HCT116 (cell line): Measurements from ENCODE around the gene SDF2L1. TPM values are rescaled to one million over a fixed set of nuclear protein-coding genes. Genes with fewer than 3 reads are reported as not detected.

ENCODE experiments used
- ATAC-seq: fragments of 200-7000 bp; cut with Tn5 transposase; 2 replicates; pipeline ENCODE4 v1.9.1; 2020; ENCODE audit warnings: mild to moderate bottlenecking, moderate library complexity
- BruUV-seq: library from RNA; stranded (reverse); fragments of 400-500 nt; replicated peaks from 2 replicates; lab custom pipeline; 2021; lab: Mats Ljungman, UMichigan
- CTCF ChIA-PET: fragments of 300-600 bp; sonication (Branson Sonifier 250); formaldehyde crosslinking; loops from one replicate; lab custom pipeline; 2021; ENCODE audit warnings: antibody characterized with exemption; lab: Charles Lee
- POLR2A ChIA-PET: fragments of 300-600, 350-600 bp; sonication (Branson Sonifier 250); formaldehyde crosslinking; loops from one replicate; lab custom pipeline; 2021; ENCODE audit warnings: antibody characterized with exemption; lab: Charles Lee
- RAD21 ChIA-PET, 2 experiments: fragments of 300-600 bp; sonication (Branson Sonifier 250); formaldehyde crosslinking; loops; one replicate each; lab custom pipeline; 2023; ENCODE audit warnings: low total read pairs in 2 of 2; ENCODE audit not compliant: uncharacterized antibody in 2 of 2, unreplicated experiment in 2 of 2, low non-redundant PET in 1 of 2; lab: Charles Lee
- DNase-seq: peaks from one replicate; pipeline ENCODE4 v3.0.0-alpha.2; 2010; ENCODE audit warnings: low read depth, low spot score
- H2AFZ ChIP-seq: fragments of 200-600 bp; shearing (Covaris generic), sonication (generic); 2 replicates; pipeline ENCODE4 v1.6.1; 2017; ENCODE audit warnings: low read depth, mixed run types, mixed read lengths, antibody characterized with exemption, low read length; ENCODE audit not compliant: poor library complexity, severe bottlenecking
- H3K27ac ChIP-seq: 2 replicates; pipeline ENCODE4 v1.5.1; 2012; ENCODE audit warnings: low read depth, low read length
- H3K27me3 ChIP-seq: fragments of 200-600 bp; sonication (generic); 2 replicates; pipeline ENCODE4 v1.6.1; 2016; ENCODE audit warnings: mixed run types, low read length, mixed read lengths; ENCODE audit not compliant: insufficient read depth
- H3K36me3 ChIP-seq, 2 experiments: fragments of 200-500 bp in 1 of 2; fragments of 200-600 bp in 1 of 2; sonication (Bioruptor generic) in 1 of 2; sonication (generic) in 1 of 2; 2 replicates each; pipeline versions ENCODE4 v1.5.1 to v1.6.1; 2014 to 2016; ENCODE audit warnings: low read length in 2 of 2, inconsistent platforms in 1 of 2, mixed read lengths in 1 of 2, mixed run types in 1 of 2; ENCODE audit not compliant: insufficient read depth in 2 of 2, control insufficient read depth in 1 of 2
- H3K4me1 ChIP-seq, 2 experiments: fragments of 200-600 bp in 1 of 2; sonication (generic) in 1 of 2; 2 replicates each; pipeline versions ENCODE4 v1.5.1 to v1.6.1; 2012 to 2017; ENCODE audit warnings: low read length in 2 of 2, inconsistent platforms in 1 of 2, mild to moderate bottlenecking in 1 of 2, mixed read lengths in 1 of 2, mixed run types in 1 of 2, moderate library complexity in 1 of 2; ENCODE audit not compliant: insufficient read depth in 2 of 2, control insufficient read depth in 1 of 2
- H3K4me2 ChIP-seq: fragments of 200-600 bp; sonication (generic); 2 replicates; pipeline ENCODE4 v1.6.1; 2017; ENCODE audit warnings: mixed run types, low read length, mixed read lengths
- H3K4me3 ChIP-seq, 2 experiments: fragments of 200-600 bp in 1 of 2; sonication (generic) in 1 of 2; replicated peaks in 1 of 2; 2 replicates each; pipeline ENCODE4 v1.5.1; 2011 to 2016; ENCODE audit warnings: low read length in 2 of 2, control low read depth in 1 of 2, low read depth in 1 of 2, mild to moderate bottlenecking in 1 of 2, mixed read lengths in 1 of 2, mixed run types in 1 of 2
- H3K79me2 ChIP-seq: fragments of 200-600 bp; sonication (generic); 2 replicates; pipeline ENCODE4 v1.6.1; 2017; ENCODE audit warnings: mild to moderate bottlenecking, mixed run types, low read length, moderate library complexity, mixed read lengths; ENCODE audit not compliant: insufficient read depth
- H3K9ac ChIP-seq: fragments of 200-600 bp; sonication (generic); 2 replicates; pipeline ENCODE4 v1.6.1; 2016; ENCODE audit warnings: low read length, mixed read lengths
- H3K9me2 ChIP-seq: fragments of 200-600 bp; sonication (generic), shearing (Covaris generic); 2 replicates; pipeline ENCODE4 v1.6.1; 2017; ENCODE audit warnings: mixed run types, mild to moderate bottlenecking, moderate library complexity; ENCODE audit not compliant: insufficient read depth
- H3K9me3 ChIP-seq, 2 experiments: fragments of 200-500 bp in 1 of 2; fragments of 200-600 bp in 1 of 2; sonication (Bioruptor generic) in 1 of 2; sonication (generic) in 1 of 2; 2 replicates each; pipeline ENCODE4 v1.6.1; 2014 to 2017; ENCODE audit warnings: low read length in 2 of 2, mixed read lengths in 2 of 2, inconsistent platforms in 1 of 2, low read depth in 1 of 2, mild to moderate bottlenecking in 1 of 2, mixed run types in 1 of 2, moderate library complexity in 1 of 2; ENCODE audit not compliant: control insufficient read depth in 1 of 2, insufficient read depth in 1 of 2
- H4K20me1 ChIP-seq: fragments of 200-600 bp; sonication (generic), shearing (Covaris generic); 2 replicates; pipeline ENCODE4 v1.6.1; 2017; ENCODE audit warnings: mixed run types, mild to moderate bottlenecking, moderate library complexity; ENCODE audit not compliant: insufficient read depth
- CBX3 ChIP-seq: IDR thresholded peaks from 2 replicates; pipeline ENCODE4 v1.6.1; 2012; ENCODE audit warnings: low read depth
- CTCF ChIP-seq, 3 experiments: fragments of 200-600 bp in 1 of 3; sonication (generic) in 1 of 3; IDR thresholded peaks in 2 of 3; conservative IDR thresholded peaks in 1 of 3; 2 replicates each; pipeline ENCODE4 v1.5.1; 2012 to 2017; ENCODE audit warnings: low read depth in 2 of 3, low read length in 2 of 3, antibody characterized with exemption in 1 of 3, borderline replicate concordance in 1 of 3, control low read depth in 1 of 3, mild to moderate bottlenecking in 1 of 3, mixed read lengths in 1 of 3, mixed run types in 1 of 3, moderate library complexity in 1 of 3; ENCODE audit not compliant: insufficient read depth in 1 of 3
- EGR1 ChIP-seq: IDR thresholded peaks from 2 replicates; pipeline ENCODE4 v1.6.1; 2012; ENCODE audit warnings: low read depth
- EZH2 ChIP-seq: fragments of 200-600 bp; sonication (generic); IDR thresholded peaks from 2 replicates; pipeline ENCODE4 v1.6.1; 2017; ENCODE audit warnings: antibody characterized with exemption, mixed run types
- EZH2phosphoT487 ChIP-seq: fragments of 200-600 bp; IDR thresholded peaks from 2 replicates; pipeline ENCODE4 v1.6.1; 2018; ENCODE audit warnings: antibody characterized with exemption, borderline replicate concordance
- FOSL1 ChIP-seq: IDR thresholded peaks from 2 replicates; pipeline ENCODE4 v1.6.1; 2012; ENCODE audit warnings: low read depth
- MAX ChIP-seq: IDR thresholded peaks from 2 replicates; pipeline ENCODE4 v1.6.1; 2012
- RAD21 ChIP-seq: IDR thresholded peaks from 2 replicates; pipeline ENCODE4 v1.6.1; 2012; ENCODE audit warnings: low read depth, mild to moderate bottlenecking
- SIN3A ChIP-seq: IDR thresholded peaks from 2 replicates; pipeline ENCODE4 v1.6.1; 2012; ENCODE audit warnings: low read depth
- SP1 ChIP-seq: IDR thresholded peaks from 2 replicates; pipeline ENCODE4 v1.6.1; 2012; ENCODE audit warnings: low read depth
- SRF ChIP-seq: IDR thresholded peaks from 2 replicates; pipeline ENCODE4 v1.6.1; 2012; ENCODE audit warnings: low read depth
- YY1 ChIP-seq: IDR thresholded peaks from 2 replicates; pipeline ENCODE4 v1.6.1; 2011; ENCODE audit warnings: low read length, low read depth, moderate library complexity, mild to moderate bottlenecking; ENCODE audit not compliant: insufficient replicate concordance; ENCODE audit errors: extremely low read depth
- ZFX ChIP-seq: fragments of 450-650 bp; IDR thresholded peaks from 2 replicates; pipeline ENCODE4 v1.6.1; 2017
- ZNF274 ChIP-seq: fragments of 200-500 bp; sonication (Bioruptor generic); IDR thresholded peaks from 2 replicates; pipeline ENCODE4 v1.6.1; 2014; ENCODE audit warnings: mild to moderate bottlenecking, low read depth, low read length, inconsistent platforms
- intact Hi-C: fragments of 100-400 bp; cut with micrococcal nuclease; formaldehyde crosslinking; loops from 2 replicates; pipeline ENCODE4 v1.10.0; 2022
- total RNA-seq: library from RNA; stranded (reverse); gene quantifications from one replicate; pipeline ENCODE4 v1.2.1, GENCODE V29; 2021; ENCODE audit not compliant: unreplicated experiment
- TF ChIP-seq, protein P1 (sequence below): IDR thresholded peaks from 2 replicates; pipeline ENCODE4 v1.6.1; 2011; ENCODE audit warnings: mild to moderate bottlenecking, low read length, moderate library complexity; ENCODE audit not compliant: insufficient replicate concordance; ENCODE audit errors: extremely low read depth
- TF ChIP-seq, protein P2 (sequence below): IDR thresholded peaks from 2 replicates; pipeline ENCODE4 v1.6.1; 2012; ENCODE audit warnings: low read depth

SDF2L1 gene
- total RNA-seq, 1 experiment from 2014 or later, result 86.2 TPM

GRCh38 chr22:21621025-21621424 is 21.1 kb upstream of the SDF2L1 start:
- POLR2A ChIA-PET, result interaction anchor here (0.5 kb wide), 1 partner anchor 21 kb away, joined by 3 read pairs; the partner anchor contains the start of gene SDF2L1
- peaks cover 0 to 5% of the 10 kb centered on the region in 2 experiments; a peak in 1 of 4 replicates for H3K4me1 ChIP-seq
- peaks cover under 1% of the 10 kb centered on the region; the same call in 1 of the 2 replicates for H4K20me1 ChIP-seq
- ATAC-seq (no peak), DNase-seq (no peak)
- RAD21 ChIA-PET, result no interaction called here
- CTCF ChIA-PET, result no interaction called here
- H3K9ac ChIP-seq, result no peak overlapping the region
- H3K9me2 ChIP-seq, result no peaks in the 10 kb centered on the region
- intact Hi-C loops, result no loop called here
- no peaks in the 10 kb centered on the region for H3K9me3 ChIP-seq
- peaks cover 0 to 14% of the 10 kb centered on the region in 2 experiments; a peak in 1 of 4 replicates for H3K36me3 ChIP-seq
- H3K4me2 ChIP-seq, result no peak overlapping the region
- no peak overlapping the region for H2AFZ ChIP-seq
- BruUV-seq, result no TSS peak
- H3K4me3 ChIP-seq, result no peak overlapping the region
- TF ChIP-seq ZFX (no peak), EGR1 (no peak), SRF (no peak), CBX3 (no peak), MAX (no peak), EZH2 (no peak), RAD21 (no peak), SP1 (no peak), SIN3A (no peak), ZNF274 (no peak), EZH2phosphoT487 (no peak), CTCF (IDR thresholded peaks at IDR 0.05 in 2 of 3, conservative IDR thresholded peaks at IDR 0.05 in 1 of 3; ENCODE audit: borderline replicate concordance in 1 of 3, insufficient read depth in 1 of 3, low read depth in 2 of 3, low read length in 2 of 3) (no peak), YY1 (no peak), FOSL1 (no peak)
- TF ChIP-seq, protein P1, sequence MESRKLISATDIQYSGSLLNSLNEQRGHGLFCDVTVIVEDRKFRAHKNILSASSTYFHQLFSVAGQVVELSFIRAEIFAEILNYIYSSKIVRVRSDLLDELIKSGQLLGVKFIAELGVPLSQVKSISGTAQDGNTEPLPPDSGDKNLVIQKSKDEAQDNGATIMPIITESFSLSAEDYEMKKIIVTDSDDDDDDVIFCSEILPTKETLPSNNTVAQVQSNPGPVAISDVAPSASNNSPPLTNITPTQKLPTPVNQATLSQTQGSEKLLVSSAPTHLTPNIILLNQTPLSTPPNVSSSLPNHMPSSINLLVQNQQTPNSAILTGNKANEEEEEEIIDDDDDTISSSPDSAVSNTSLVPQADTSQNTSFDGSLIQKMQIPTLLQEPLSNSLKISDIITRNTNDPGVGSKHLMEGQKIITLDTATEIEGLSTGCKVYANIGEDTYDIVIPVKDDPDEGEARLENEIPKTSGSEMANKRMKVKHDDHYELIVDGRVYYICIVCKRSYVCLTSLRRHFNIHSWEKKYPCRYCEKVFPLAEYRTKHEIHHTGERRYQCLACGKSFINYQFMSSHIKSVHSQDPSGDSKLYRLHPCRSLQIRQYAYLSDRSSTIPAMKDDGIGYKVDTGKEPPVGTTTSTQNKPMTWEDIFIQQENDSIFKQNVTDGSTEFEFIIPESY, result no peak
- TF ChIP-seq, protein P2, sequence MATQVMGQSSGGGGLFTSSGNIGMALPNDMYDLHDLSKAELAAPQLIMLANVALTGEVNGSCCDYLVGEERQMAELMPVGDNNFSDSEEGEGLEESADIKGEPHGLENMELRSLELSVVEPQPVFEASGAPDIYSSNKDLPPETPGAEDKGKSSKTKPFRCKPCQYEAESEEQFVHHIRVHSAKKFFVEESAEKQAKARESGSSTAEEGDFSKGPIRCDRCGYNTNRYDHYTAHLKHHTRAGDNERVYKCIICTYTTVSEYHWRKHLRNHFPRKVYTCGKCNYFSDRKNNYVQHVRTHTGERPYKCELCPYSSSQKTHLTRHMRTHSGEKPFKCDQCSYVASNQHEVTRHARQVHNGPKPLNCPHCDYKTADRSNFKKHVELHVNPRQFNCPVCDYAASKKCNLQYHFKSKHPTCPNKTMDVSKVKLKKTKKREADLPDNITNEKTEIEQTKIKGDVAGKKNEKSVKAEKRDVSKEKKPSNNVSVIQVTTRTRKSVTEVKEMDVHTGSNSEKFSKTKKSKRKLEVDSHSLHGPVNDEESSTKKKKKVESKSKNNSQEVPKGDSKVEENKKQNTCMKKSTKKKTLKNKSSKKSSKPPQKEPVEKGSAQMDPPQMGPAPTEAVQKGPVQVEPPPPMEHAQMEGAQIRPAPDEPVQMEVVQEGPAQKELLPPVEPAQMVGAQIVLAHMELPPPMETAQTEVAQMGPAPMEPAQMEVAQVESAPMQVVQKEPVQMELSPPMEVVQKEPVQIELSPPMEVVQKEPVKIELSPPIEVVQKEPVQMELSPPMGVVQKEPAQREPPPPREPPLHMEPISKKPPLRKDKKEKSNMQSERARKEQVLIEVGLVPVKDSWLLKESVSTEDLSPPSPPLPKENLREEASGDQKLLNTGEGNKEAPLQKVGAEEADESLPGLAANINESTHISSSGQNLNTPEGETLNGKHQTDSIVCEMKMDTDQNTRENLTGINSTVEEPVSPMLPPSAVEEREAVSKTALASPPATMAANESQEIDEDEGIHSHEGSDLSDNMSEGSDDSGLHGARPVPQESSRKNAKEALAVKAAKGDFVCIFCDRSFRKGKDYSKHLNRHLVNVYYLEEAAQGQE, result no peak
- peaks cover 73% of the 10 kb centered on the region for H3K79me2 ChIP-seq
- no peak overlapping the region for H3K27ac ChIP-seq
- H3K27me3 ChIP-seq, result no peaks in the 10 kb centered on the region
